ENCODE data around the gene FUT2.

The FUT2 gene

GRCh38 chr19:48755084-48755641 lies 59.4 kb downstream of the FUT2 start, which contains the start of gene FGF21:
Gene FGF21 (plus strand): TSS chr19:48755524. CDS start chr19:48756237, 713 bp downstream.
- no peak for DNase-seq
